Ascending aorta (tissue), 1 donor: ENCODE results near the gene HOXC6. TPM values are rescaled to one million over a fixed set of nuclear protein-coding genes. Genes with fewer than 3 reads are reported as not detected.

Source experiments
- total RNA-seq: library from RNA; depleted of rRNA; stranded (reverse); fragments of >200 nt; gene quantifications from one replicate; pipeline ENCODE4 v1.1.0, GENCODE V29; 2016

The HOXC6 gene
- total RNA-seq, 1 donor from 2014 or later, result 7.6 TPM

Other genes starting within 250 kb of the HOXC6 start
- gene HOXC13, start 89.6 kb upstream of the HOXC6 start, total RNA-seq, result not detected
- gene HOXC12, start 73.5 kb upstream of the HOXC6 start, total RNA-seq, result not detected
- gene HOXC11, start 55.3 kb upstream of the HOXC6 start, total RNA-seq, result 0.32 TPM
- gene HOTAIR, start 53.5 kb upstream of the HOXC6 start, total RNA-seq, result not detected
- gene HOXC10, start 43.3 kb upstream of the HOXC6 start, total RNA-seq, result not detected
- 1.2 TPM for gene HOXC9, start 28.3 kb upstream of the HOXC6 start, total RNA-seq
- gene HOXC8, start 19.5 kb upstream of the HOXC6 start, total RNA-seq, result 8.9 TPM
- gene HOXC5, start 4.6 kb downstream of the HOXC6 start, total RNA-seq, result not detected
- gene HOXC4, start 25.4 kb downstream of the HOXC6 start, total RNA-seq, result 0.32 TPM
- gene SMUG1, start 160.5 kb downstream of the HOXC6 start, total RNA-seq, result 21.9 TPM